Cortex of kidney (tissue), 1 donor: Measurements from ENCODE around the gene PC.
"Not testable (repeated sequence)": the region's sequence is repeated elsewhere in the genome, so short reads cannot be mapped to it uniquely, and the experiment has no call there.

Experiments used
- DNase-seq: peaks from one replicate; lab custom pipeline; 2025; lab: John Stamatoyannopoulos, UW

PC gene

DNA sequence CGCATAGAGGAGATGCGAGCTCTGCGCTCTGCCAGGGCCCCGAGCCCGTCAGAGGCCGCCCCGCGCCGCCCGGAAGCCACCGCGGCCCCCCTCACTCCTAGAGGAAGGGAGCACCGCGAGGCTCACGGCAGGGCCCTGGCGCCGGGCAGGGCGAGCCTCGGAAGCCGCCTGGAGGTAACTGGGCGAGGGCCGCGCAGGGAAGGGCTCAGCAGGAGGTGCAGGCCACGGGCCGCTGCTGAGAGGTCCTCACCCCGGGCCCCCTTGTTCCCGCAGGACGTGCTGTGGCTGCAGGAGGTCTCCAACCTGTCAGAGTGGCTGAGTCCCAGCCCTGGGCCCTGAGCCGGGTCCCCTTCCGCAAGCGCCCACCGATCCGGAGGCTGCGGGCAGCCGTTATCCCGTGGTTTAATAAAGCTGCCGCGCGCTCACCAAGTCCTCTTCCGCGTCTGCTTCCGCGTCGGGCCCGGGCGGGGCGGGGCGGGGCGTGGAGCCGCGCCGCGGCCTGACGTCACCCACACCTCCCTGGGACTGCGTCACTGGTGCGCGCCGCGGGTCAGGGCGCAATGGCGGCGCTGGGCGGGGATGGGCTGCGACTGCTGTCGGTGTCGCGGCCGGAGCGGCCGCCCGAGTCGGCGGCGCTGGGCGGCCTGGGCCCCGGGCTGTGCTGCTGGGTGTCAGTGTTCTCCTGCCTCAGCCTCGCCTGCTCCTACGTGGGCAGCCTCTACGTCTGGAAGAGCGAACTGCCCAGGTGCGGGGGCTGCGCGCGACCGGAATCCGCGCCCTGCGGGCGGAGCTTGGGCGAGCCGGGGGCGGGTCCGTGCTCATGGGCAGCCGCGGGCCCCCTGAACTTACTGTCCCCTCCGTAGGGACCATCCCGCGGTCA, 115.0 kb downstream of the PC start, which contains the start of gene RCE1:
RCE1 (plus strand) TSS at position 546 of the 880 bp plus-strand sequence; CDS start at position 561, 15 bp downstream.
- DNase-seq = no peak

DNA sequence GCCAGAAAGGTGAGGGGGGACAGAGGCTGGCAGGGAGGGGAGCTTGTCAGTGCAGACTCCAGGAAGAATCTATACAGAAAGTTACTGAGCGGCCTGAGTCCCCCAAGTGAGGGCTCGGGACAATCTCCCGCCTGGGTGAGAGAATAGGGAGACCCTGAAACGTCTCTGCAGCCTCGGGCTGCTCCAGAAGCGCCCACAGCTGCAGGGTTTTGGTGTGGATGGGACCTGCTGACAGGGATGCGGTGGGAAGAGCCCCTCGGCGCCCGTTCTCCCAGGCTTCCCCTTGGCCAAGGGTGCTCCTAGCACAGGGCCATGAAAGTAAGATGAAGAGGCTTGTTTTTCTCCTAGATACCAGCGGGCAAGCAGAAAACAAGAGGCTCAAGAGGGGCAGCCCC, 115.7 kb downstream of the PC start:
- DNase-seq = no peak

DNA sequence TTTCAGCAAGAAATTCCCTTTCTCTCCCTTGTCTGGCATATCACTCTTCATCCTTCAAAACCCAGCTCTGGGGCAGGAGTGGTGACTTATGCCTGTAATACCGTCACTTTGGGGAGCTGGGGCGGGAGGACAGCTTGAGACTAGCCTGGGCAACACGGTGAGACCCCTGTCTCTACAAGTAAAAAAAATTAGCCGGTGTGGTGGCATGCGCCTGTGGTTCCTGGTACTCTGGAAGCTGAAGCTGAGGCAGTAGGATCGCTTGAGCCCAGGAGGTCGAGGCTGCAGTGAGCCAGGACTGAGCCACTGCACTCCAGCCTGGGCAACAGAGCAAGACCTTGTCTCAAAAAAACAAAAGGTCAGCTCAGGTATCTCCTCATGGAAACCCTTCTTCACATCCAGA, 116.3 kb downstream of the PC start:
- DNase-seq = no peak

DNA sequence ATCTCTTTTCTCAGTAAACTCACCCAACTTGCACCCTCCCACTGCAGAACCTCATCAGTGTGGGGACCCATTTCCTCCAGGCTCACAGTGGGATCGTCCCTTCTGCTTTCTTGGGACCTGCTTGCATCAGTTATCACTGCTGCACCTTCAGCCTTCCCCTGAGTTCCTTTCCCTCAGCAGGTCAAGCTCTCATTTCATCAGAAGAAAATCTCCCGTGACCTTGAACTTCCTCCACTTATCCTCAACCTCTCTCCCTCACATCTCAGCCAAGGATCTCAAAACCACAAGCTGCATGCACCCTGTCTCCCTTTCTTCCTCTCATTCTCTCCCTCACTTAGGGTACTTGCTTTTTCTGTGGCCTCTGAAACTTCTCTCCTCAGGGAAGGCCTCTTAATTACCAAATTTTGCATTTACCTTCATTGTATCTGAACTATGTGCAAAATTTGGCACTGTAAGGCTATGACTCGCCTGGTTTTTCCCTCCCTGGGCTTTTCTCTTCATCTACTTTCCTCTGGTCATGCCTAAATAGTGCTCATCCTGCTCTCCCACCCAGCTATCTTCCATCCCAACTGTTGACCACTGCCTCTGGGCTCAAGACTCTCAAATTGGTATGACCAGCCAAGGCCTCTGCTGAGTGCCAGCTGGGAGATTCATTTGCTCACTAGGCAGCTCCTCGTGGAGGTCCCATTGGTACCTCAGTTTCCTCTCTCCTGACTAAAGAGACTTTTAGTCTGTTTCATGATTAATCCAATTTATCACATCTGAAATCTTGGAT, 117.7 kb downstream of the PC start:
- DNase-seq = no peak

DNA sequence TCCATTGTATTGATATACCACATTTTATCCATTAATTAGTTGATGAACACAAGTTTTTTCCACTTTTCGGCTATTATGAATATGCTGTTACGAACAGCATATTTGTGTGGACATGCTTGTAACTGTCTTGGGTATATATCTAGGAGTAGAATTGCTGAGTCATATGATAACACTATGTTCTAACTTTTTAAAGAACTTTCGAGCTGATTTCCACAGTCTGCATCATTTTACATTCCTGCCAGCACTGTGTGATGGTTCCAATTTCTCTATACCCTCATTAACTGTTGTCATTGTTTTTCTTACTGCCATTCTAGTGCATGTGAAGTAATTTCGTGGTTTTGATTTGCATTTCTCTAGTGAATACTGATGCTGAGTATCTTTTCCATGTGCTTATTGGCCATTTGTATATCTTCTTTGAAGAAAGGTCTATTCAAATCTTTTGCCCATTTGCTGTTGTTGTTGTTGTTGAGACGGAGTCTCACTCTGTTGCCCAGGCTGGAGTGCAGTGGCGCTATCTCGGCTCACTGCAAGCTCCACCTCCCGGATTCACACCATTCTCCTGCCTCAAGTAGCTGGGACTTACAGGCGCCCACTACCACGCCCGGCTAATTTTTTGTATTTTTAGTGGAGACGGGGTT, 122.3 kb downstream of the PC start:
- no peak for DNase-seq

DNA sequence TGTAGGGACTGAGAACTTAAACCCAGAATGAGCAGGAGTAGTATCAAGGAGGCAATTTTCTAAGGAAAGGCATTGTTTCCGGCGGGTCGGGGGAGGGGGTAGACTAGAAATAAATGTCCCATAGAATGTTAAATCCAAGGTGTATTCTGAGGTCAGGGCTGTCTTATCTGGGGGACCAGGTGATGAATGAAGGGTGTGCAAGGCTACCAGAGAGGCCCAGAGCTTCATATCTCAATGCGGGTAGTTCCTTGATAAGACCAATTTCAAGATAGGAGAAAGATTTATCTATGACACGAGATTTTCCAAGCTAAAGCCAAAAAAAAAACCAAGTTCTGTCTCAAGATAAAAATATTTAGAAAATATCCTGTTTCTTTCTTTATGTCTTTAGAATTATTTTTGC, 123.2 kb downstream of the PC start:
- DNase-seq = no peak

DNA sequence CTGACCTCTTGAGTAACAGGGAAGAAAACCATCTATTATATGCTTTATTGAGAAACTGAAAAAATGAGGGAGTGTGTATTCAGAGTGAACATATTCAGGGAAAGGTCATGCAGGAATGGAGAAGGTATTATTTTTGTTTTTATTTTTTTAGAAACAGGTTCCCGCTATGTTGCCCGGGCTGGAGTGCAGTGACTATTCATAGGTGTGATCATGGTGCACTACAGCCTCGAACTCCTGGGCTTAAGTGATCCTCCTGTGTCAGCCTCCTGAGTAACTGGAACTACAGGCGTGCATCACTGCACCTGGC, 123.7 kb downstream of the PC start:
- no peak for DNase-seq

DNA sequence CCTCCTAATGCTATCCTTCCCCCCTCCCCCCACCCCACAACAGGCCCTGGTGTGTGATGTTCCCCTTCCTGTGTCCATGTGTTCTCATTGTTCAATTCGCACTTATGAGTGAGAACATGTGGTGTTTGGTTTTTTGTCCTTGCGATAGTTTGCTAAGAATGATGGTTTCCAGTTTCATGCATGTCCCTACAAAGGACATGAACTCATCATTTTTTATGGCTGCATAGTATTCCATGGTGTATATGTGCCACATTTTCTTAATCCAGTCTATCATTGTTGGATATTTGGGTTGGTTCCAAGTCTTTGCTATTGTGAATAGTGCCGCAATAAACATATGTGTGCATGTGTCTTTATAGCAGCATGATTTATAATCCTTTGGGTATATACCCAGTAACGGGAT, 133.6 kb downstream of the PC start:
- DNase-seq = not testable (repeated sequence)

DNA sequence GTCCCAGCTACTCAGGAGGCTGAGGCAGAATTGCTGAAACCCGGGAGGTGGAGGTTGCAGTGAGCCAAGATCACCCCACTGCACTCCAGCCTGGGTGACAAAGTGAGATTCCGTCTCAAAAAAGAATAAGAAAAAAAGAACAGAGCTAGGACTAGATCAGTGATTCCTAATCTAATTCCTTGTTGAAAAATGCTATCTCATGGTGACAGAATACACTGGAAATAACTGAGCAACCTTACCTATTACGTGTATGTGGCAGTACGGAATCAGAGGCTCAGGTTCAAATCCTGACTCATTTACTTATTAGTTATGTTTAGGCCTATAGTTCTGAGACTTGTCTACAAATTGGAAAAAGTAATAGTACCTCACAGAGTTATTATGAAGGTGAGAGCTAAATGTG, 134.5 kb downstream of the PC start:
- DNase-seq = no peak

DNA sequence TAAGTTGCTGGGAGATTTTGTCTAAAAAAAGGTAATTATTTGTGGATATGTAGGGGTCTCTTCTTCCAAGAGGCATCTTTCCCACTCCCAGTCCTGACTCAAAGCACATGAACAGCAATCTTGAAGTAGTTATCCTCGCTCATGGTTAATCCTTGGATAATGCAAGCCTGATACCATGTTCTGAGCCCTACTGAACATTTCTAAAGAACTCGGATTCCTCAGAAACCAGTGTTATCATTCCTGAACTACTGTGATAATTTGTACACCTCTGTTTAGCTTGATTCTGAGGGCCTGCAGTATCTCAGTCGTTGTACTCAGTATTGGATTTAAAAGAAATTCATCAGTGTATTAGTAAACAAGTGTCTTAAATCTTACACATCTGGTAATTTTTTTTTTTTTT, 137.3 kb downstream of the PC start:
- DNase-seq = no peak

DNA sequence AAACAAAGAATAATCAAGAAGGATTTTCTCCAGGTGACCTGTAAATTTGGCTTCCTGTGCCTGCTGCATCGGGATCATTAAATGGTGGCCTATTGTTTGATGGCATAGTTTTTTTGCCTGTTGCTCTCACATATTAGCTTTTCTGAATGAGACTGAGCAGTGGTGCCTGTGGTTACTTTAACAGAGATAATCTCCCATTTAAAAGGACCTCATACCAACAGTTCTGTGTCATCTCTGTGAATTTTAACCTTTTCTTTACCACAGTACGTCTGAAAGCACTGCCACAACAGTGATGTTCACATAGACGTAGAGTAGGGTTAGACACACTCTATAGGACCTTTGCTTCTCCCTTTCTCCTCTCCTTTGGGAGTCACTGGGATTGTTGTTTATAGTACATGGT, 137.8 kb downstream of the PC start:
- no peak for DNase-seq

DNA sequence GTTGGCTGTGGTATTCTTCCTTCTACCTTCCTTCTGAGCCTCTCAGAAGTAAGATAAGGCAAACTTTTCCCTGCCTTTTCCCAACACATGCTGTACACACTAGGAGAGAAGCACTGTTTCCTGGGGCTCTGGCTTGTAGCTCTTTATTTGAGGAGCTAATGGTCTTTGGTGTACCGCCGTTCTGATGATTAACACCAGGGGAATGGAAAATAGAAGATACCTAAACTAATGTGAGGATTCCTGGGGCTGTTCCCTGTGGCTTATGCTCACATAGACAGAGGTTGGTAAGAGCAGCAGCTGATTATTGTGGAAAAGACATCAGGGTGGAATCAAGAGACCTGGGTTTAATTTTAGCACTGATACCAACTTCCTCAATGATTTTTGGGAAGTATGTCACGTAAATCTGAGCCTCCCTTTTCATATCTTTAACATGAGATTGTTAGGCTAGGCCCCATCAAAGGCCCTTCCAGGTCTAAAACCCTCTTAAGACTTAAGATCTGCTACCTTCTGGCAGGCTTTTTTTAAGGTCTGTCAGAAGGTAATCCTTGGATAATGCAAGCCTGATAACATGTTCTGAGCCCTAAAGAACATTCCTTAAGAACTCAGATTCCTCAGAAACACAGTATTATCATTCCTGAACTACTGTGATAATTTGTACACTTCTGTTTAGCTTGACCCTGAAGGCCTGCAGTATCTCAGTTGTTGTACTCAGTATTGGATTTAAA, 139.8 kb downstream of the PC start:
- DNase-seq = no peak

DNA sequence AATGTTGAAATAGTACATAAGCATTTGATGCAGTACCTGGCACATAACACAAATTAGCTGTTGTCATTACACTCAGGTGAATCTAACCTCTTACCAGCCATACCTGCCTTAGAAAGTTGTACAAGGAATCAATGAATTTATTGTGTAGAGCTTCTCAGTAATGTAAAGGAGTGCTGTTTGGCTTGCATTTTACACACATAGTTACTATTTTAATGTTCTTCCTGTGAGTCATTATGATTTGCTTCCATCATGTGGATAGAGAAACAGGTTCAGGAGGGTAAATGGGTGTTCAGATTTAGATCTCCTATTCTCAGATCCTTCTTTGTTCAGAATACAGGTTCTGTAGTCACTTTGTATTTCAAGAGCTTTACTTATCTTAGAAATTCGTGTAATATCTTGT, 142.5 kb downstream of the PC start:
- no peak for DNase-seq

DNA sequence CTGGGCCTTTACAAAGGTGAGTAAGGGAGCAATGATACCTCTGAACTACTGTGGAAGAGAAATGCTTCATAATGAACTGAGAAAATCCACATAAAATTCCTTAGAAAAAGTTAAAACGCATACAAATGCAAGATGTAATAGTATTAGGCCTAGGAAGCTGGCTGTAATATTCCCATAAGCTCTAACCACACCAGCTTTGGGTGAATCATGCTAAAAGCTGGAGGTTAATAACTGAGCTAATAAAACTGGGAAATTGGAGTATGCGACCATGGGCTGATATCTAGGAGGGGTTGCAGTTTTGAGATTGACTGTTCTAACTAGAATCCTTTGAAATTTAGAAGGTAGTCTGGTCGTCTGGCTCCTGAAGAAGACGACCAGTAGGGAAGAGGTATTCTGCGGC, 143.5 kb downstream of the PC start:
- DNase-seq = no peak

DNA sequence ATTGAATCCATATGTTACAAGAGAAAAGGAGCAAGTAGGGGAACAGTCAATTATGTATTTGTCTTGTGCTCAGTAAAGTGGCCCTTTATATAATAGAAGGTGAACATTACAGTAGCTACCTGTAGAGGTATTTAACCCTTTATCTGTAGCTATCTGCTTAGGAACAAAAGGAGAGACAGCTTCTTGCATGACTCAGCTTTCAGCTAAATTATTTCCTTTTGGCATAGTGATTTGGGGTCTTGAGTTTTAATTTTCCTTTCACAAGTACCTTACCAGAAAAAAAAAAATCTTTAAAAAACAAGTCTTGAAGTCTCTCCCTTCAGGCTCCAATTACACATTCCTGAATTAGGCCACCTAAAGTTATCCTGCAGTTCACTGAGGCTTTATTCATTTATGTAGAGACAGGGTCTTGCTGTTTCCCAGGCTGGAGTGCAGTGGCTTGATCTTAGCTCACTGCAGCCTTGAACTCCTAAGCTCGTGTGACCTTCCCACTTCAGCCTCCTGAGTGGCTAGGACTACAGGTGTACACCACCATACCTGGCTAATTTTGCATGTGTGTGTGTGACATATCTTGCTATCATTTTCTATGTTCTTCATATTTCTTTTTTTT, 147.5 kb downstream of the PC start:
- no peak for DNase-seq

DNA sequence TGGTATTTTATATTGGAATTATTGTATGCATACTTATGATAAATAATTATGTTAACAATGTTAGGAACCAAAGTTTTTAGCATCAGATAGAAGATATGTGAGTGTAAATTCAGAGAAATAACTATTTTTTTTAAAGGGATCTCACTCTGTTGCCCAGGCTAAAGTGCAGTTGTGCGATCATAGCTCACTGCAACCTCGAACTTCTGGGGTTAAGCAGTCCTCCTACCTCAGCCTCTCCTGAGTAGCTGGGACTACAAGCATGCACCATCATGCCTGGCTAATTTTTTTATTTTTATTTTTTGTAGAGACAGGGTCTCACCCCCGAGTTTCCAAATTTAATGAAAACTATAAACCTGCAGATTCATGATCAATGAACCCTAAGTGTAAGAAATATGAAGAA, 148.6 kb downstream of the PC start:
- DNase-seq = no peak

DNA sequence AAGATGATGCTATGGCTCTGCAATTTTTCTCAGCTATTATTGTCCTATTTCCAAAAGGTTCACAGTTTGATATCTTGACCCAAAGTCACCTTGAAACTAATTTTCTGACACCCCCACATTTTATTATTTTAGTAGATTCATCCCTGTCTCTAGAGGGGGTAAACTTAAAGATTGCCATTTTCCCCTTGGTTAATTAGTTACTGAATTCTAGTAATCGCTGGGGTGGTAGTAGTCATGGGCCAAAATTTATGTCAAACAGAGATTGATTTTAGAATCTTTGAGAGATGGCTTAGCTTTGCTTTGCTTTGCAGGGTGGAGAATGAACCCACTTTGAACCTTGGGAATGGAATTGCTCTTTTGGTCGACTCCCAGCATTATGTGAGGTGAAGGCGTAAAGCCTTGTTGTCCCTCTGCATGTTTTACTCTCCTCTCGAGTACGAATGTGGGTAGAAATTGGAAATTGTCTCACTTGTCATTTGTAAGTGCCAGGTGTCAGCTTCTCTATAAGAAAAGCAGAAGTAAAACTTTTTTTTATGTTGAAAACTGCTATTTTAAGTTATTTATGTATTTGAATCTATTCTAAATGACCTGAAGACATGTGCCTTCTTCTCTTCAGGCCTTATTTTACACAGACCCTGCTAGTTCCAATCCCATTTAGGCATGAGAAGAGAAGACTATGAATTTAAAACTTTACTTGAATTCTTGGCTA, 157.3 kb downstream of the PC start:
- no peak for DNase-seq

DNA sequence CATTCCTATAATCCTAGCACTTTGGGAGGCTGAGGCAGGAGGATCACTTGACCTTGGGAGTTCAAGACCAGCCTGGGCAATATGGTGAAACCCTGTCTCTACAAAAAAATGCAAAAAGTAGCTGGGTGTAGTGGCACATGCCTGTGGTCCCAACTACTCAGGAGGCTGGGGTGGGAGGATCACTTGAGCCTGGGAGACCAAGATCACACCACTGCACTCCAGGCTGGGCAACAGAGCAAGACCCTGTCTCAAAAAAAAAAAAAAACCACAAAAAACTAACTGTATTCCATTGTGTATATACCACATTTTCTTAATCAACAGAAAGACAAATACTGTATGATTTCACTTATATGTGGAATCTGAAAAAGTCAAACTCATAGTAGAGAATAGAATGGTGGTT, 158.4 kb downstream of the PC start:
- not testable (repeated sequence) for DNase-seq
